Endothelial cell (in vitro differentiated cells): ENCODE results near the gene LTB4R. TPM values are rescaled to one million over a fixed set of nuclear protein-coding genes. Genes with fewer than 3 reads are reported as not detected.

Experiments
- DNase-seq: peaks from one replicate; pipeline ENCODE4 v3.0.0; 2021; ENCODE audit warnings: low spot score
- H3K27ac Mint-ChIP-seq: one replicate; pipeline ENCODE4 v1.8.0; 2021; ENCODE audit warnings: mixed read lengths, inconsistent platforms; ENCODE audit not compliant: unreplicated experiment
- H3K27me3 Mint-ChIP-seq: one replicate; pipeline ENCODE4 v1.8.0; 2021; ENCODE audit warnings: mild to moderate bottlenecking, moderate library complexity, mixed read lengths, inconsistent platforms; ENCODE audit not compliant: unreplicated experiment
- H3K36me3 Mint-ChIP-seq: one replicate; pipeline ENCODE4 v1.8.0; 2021; ENCODE audit warnings: mild to moderate bottlenecking, low read depth, mixed read lengths, inconsistent platforms; ENCODE audit not compliant: unreplicated experiment
- H3K4me1 Mint-ChIP-seq: one replicate; pipeline ENCODE4 v1.8.0; 2021; ENCODE audit warnings: mild to moderate bottlenecking, mixed read lengths, inconsistent platforms; ENCODE audit not compliant: unreplicated experiment
- H3K4me3 Mint-ChIP-seq: one replicate; pipeline ENCODE4 v1.8.0; 2021; ENCODE audit warnings: mild to moderate bottlenecking, mixed read lengths, inconsistent platforms; ENCODE audit not compliant: unreplicated experiment
- H3K9me3 Mint-ChIP-seq: one replicate; pipeline ENCODE4 v1.8.0; 2021; ENCODE audit warnings: mixed read lengths, inconsistent platforms; ENCODE audit not compliant: unreplicated experiment
- CTCF ChIP-seq: fragments of 200-600 bp; sonication (generic); IDR thresholded peaks from one replicate; pipeline ENCODE4 v1.5.0; 2021; ENCODE audit warnings: antibody characterized with exemption; ENCODE audit not compliant: unreplicated experiment
- total RNA-seq: library from RNA; stranded (reverse); fragmentation: NEBNext Ultra II Directional; extraction: Animal tissue kit (Norgen Biotek cat#: 25700); gene quantifications from one replicate; pipeline ENCODE4 v1.2.1, GENCODE V29; 2021; ENCODE audit not compliant: unreplicated experiment

Gene LTB4R
- total RNA-seq, 1 donor from 2014 or later: 9.5 TPM

DNA sequence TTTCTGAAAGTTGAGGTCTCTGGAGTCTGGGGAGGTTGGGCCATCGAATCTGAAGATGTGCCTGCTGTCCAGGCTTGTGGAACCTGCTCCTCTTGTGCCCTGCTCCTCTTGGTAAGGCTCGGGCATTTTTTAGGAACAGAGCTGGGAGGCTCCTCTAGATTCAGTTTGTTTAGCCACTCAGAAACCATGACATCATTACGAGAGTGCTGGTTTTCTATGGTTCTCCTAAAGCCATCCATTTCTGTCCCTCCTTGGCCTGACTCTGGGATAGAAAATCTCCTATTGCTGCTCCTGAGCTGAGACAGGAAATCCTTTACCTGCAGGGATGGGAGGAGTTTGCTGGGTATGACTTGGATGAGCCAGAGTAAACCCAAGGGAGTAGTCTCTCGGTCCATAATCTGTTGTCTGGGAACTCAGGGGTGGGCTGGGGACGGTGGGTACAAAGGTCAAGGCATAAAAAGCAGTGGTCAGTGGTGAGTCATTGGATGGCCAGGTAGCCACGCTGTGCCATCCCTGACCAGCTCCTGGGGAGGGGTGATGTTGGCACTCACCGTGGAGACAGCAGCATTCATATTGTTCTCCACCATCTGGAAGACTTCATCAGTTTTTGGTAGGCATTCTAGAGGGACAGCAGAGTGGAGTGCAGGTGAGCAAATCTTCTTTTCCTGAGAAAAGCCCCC, 26.0 kb downstream of the LTB4R start:
- peaks cover 37% of the 10 kb centered on the region for H3K27me3 Mint-ChIP-seq
- no peak overlapping the region for H3K4me3 Mint-ChIP-seq
- no peak overlapping the region for H3K27ac Mint-ChIP-seq
- peaks cover 4% of the 10 kb centered on the region for H3K36me3 Mint-ChIP-seq
- H3K9me3 Mint-ChIP-seq: no peaks in the 10 kb centered on the region
- TF ChIP-seq CTCF: no peak
- H3K4me1 Mint-ChIP-seq: peaks cover 29% of the 10 kb centered on the region
- DNase-seq: no peak

DNA sequence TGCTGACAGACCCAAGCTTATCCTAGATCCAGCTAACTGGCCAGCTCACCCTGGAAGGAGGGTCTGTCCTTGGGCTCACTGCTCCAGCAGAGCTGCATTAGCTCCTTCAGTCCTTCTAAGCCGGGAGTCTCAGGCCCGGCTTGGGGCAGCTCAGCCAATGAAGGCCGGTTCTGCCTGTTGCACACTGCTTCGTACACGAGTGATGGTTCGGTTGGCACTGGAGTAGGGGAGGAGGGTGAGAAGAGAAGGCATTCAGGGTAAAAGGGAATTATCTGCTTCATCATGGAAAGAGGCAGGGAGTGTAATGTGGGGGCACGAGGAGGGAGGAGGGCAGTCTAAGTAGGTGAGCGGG, 26.5 kb downstream of the LTB4R start:
- DNase-seq: no peak
- no peak for TF ChIP-seq CTCF
- peaks cover 3% of the 10 kb centered on the region for H3K36me3 Mint-ChIP-seq
- H3K4me3 Mint-ChIP-seq: no peak overlapping the region
- peaks cover 37% of the 10 kb centered on the region for H3K27me3 Mint-ChIP-seq
- H3K4me1 Mint-ChIP-seq: peaks cover 27% of the 10 kb centered on the region
- no peaks in the 10 kb centered on the region for H3K9me3 Mint-ChIP-seq
- no peak overlapping the region for H3K27ac Mint-ChIP-seq

- Mint-ChIP-seq H3K4me1 (peaks cover 27% of the 10 kb centered on the region), H3K36me3 (peaks cover 3% of the 10 kb centered on the region), H3K27me3 (peaks cover 35% of the 10 kb centered on the region), H3K27ac (no peak overlapping the region), H3K4me3 (no peak overlapping the region), H3K9me3 (no peaks in the 10 kb centered on the region)
- no peak for DNase-seq
- no peak for TF ChIP-seq CTCF
These were observed 27.5 kb downstream of the LTB4R start for GRCh38 chr14:24338843-24339242.

GRCh38 chr14:24339284-24340151, 28.2 kb downstream of the LTB4R start, which contains the start of gene RIPK3:
Gene RIPK3, minus strand, starts transcription at chr14:24339991. Its CDS starts 165 bp downstream, at chr14:24339826.
- peak within 1 kb of the TSS; percentile 56 for H3K4me3 Mint-ChIP-seq
- H3K36me3 Mint-ChIP-seq: no peaks in the 10 kb centered on the region
- peaks cover 27% of the 10 kb centered on the region for H3K4me1 Mint-ChIP-seq
- DNase-seq: no peak
- TF ChIP-seq CTCF: no peak
- H3K27me3 Mint-ChIP-seq: peaks cover 35% of the 10 kb centered on the region
- H3K27ac Mint-ChIP-seq: no peak within 1 kb of the TSS
- H3K9me3 Mint-ChIP-seq: no peaks in the 10 kb centered on the region

GRCh38 chr14:24340606-24341005, 29.3 kb downstream of the LTB4R start:
- no peaks in the 10 kb centered on the region for H3K9me3 Mint-ChIP-seq
- H3K27me3 Mint-ChIP-seq: peaks cover 28% of the 10 kb centered on the region
- H3K36me3 Mint-ChIP-seq: no peaks in the 10 kb centered on the region
- DNase-seq: no peak
- no peak overlapping the region for H3K27ac Mint-ChIP-seq
- no peak for TF ChIP-seq CTCF
- H3K4me3 Mint-ChIP-seq: no peak overlapping the region
- H3K4me1 Mint-ChIP-seq: peaks cover 20% of the 10 kb centered on the region
